Keratinocyte (primary cell): ENCODE results near the gene GPX1.

Source experiments
- EZH2 ChIP-seq: IDR thresholded peaks from one replicate; pipeline ENCODE4 v1.6.1; 2012; ENCODE audit warnings: inconsistent platforms, mild to moderate bottlenecking, low read length, moderate library complexity
- TF ChIP-seq, protein P1 (sequence below), 3 experiments: IDR thresholded peaks in 1 of 3; conservative IDR thresholded peaks in 1 of 3; optimal IDR thresholded peaks in 1 of 3; 2 replicates in 2 of 3; 3 replicates in 1 of 3; pipeline versions ENCODE3 to v1.5.1; 2011; ENCODE audit warnings: low read length in 3 of 3, mild to moderate bottlenecking in 3 of 3, moderate library complexity in 2 of 3, control low read depth in 1 of 3, inconsistent platforms in 1 of 3; ENCODE audit not compliant: insufficient read depth in 2 of 3; ENCODE audit errors: extremely low read depth in 1 of 3

DNA sequence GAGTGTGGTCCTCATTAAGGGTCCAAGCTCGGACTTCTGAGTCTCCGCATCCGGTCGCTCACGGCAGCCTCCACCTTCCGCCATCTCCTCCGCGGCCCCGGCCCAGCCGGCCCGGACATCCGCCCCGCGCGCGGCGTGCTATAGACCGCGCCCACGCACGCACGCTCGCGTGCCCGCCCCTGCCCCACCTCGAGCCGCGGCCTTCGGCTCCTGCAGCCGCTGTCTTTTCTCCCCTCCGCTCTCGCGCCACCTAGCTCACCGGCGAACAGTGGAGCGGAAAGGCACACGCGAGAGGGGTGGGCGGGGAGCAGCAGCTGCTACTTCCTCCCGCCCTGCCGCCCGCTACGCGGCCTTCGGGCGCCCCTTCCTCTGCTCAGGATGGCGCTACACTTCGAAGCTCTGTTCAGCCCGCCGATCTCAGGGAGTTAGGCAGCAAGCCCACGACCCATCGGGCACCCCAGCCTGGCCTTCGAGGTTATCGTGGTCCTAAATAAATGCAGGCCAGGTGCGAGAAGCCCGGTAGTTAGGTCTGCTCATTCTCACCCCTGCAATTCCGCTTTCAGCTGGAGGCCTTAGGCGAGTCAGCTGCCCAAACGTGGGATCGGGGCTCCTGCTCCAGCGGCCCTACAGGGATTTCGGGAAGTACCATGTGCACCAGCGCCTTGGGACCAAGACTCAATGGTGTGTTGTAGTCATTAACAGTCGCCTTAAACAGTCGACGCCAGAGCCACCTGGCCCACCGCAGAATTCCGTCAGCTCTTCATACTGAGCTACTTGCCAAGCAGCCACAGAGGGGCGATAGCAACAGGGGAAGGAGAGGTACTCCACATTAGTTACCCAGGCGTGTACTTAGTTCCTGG is 18.0 kb downstream of the GPX1 start, which contains the start of gene USP4:
- TF ChIP-seq, protein P1, sequence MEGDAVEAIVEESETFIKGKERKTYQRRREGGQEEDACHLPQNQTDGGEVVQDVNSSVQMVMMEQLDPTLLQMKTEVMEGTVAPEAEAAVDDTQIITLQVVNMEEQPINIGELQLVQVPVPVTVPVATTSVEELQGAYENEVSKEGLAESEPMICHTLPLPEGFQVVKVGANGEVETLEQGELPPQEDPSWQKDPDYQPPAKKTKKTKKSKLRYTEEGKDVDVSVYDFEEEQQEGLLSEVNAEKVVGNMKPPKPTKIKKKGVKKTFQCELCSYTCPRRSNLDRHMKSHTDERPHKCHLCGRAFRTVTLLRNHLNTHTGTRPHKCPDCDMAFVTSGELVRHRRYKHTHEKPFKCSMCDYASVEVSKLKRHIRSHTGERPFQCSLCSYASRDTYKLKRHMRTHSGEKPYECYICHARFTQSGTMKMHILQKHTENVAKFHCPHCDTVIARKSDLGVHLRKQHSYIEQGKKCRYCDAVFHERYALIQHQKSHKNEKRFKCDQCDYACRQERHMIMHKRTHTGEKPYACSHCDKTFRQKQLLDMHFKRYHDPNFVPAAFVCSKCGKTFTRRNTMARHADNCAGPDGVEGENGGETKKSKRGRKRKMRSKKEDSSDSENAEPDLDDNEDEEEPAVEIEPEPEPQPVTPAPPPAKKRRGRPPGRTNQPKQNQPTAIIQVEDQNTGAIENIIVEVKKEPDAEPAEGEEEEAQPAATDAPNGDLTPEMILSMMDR (optimal IDR thresholded peaks at IDR 0.05 in 1 of 3, IDR thresholded peaks at IDR 0.05 in 1 of 3, conservative IDR thresholded peaks at IDR 0.05 in 1 of 3; ENCODE audit: extremely low read depth in 1 of 3, insufficient read depth in 2 of 3, low read length in 3 of 3) = peak; percentile 44 to 80 (median 60)
- no peak for TF ChIP-seq EZH2
